GM12878 (cell line): ENCODE measurements around the gene INPP4B. TPM values are rescaled to one million over a fixed set of nuclear protein-coding genes. Genes with fewer than 3 reads are reported as not detected.

Source experiments
- ATAC-seq: fragments of 200-7000 bp; cut with Tn5 transposase; 3 replicates; pipeline ENCODE4 v1.9.1; 2020; ENCODE audit warnings: mild to moderate bottlenecking, moderate library complexity
- BruUV-seq: library from RNA; stranded (reverse); fragments of 400-500 nt; replicated peaks from 2 replicates; lab custom pipeline; 2021; lab: Mats Ljungman, UMichigan
- CTCF ChIA-PET: fragments of 300-600 bp; sonication (Branson Sonifier 250); formaldehyde crosslinking; extraction: SDS; loops from one replicate; lab custom pipeline; 2021; ENCODE audit warnings: inconsistent platforms; lab: Yijun Ruan, JAX
- POLR2A ChIA-PET: fragments of 350-600 bp; formaldehyde crosslinking; extraction: SDS; loops from one replicate; lab custom pipeline; 2021; ENCODE audit warnings: inconsistent platforms; lab: Charles Lee
- RAD21 ChIA-PET: fragments of 300-600 bp; sonication (Branson Sonifier 250); formaldehyde crosslinking; loops from one replicate; lab custom pipeline; 2023; ENCODE audit warnings: antibody characterized with exemption; ENCODE audit not compliant: unreplicated experiment; lab: Charles Lee
- SMC1A ChIA-PET: fragments of 300-600 bp; sonication (Branson Sonifier 250); formaldehyde crosslinking; loops from one replicate; lab custom pipeline; 2023; ENCODE audit not compliant: unreplicated experiment, uncharacterized antibody; lab: Charles Lee
- DNase-seq: peaks from one replicate; pipeline ENCODE4 v3.0.0-alpha.2; 2011; ENCODE audit warnings: low read depth, low spot score
- FAIRE-seq: peaks from 3 replicates; lab custom pipeline; 2011; peaks lifted over from hg19 to GRCh38; lab: Jason Lieb, UNC
- H2AFZ ChIP-seq: 2 replicates; pipeline ENCODE4 v1.6.0; 2011; ENCODE audit warnings: low read depth, low read length, control low read depth; ENCODE audit not compliant: control insufficient read depth
- H3K27ac ChIP-seq: 2 replicates; pipeline ENCODE4 v1.5.1; 2011; ENCODE audit warnings: control low read depth; ENCODE audit not compliant: control insufficient read depth, insufficient read depth
- H3K27me3 ChIP-seq, 2 experiments: replicated peaks in 1 of 2; 2 replicates each; pipeline versions ENCODE4 v1.6.0 to v1.6.1; 2011; ENCODE audit warnings: low read length in 1 of 2; ENCODE audit not compliant: control insufficient read depth in 2 of 2, insufficient read depth in 2 of 2
- H3K36me3 ChIP-seq, 2 experiments: 2 replicates each; pipeline ENCODE4 v1.5.1; 2011; ENCODE audit warnings: low read length in 1 of 2; ENCODE audit not compliant: control insufficient read depth in 2 of 2, insufficient read depth in 2 of 2
- H3K4me1 ChIP-seq: 2 replicates; pipeline ENCODE4 v1.6.1; 2011; ENCODE audit warnings: mild to moderate bottlenecking, low read length, moderate library complexity, mixed read lengths; ENCODE audit not compliant: control insufficient read depth, insufficient read depth
- H3K4me2 ChIP-seq: 2 replicates; pipeline ENCODE4 v1.6.0; 2011; ENCODE audit warnings: control low read depth; ENCODE audit not compliant: control insufficient read depth, insufficient read depth
- H3K4me3 ChIP-seq: fragments of 200-600 bp; sonication (generic); 2 replicates; pipeline ENCODE4 v1.5.1; 2016
- H3K79me2 ChIP-seq: 2 replicates; pipeline ENCODE4 v1.6.0; 2011; ENCODE audit warnings: low read length; ENCODE audit not compliant: control insufficient read depth, insufficient read depth
- H3K9ac ChIP-seq: 2 replicates; pipeline ENCODE4 v1.8.0; 2011; ENCODE audit warnings: low read length, control low read depth, mixed read lengths; ENCODE audit not compliant: control insufficient read depth, insufficient read depth
- H3K9me3 ChIP-seq: replicated peaks from 3 replicates; pipeline ENCODE4 v1.5.1; 2011; ENCODE audit warnings: mild to moderate bottlenecking, low read length; ENCODE audit not compliant: control insufficient read depth, insufficient read depth
- H4K20me1 ChIP-seq: 2 replicates; pipeline ENCODE4 v1.6.0; 2011; ENCODE audit not compliant: control insufficient read depth, insufficient read depth
- BCLAF1 ChIP-seq: fragments of 450-650 bp; IDR thresholded peaks from 2 replicates; pipeline ENCODE4 v1.6.1; 2017; ENCODE audit warnings: antibody characterized with exemption, mild to moderate bottlenecking, moderate library complexity
- EED ChIP-seq: sonication (generic); IDR thresholded peaks from 2 replicates; pipeline ENCODE4 v1.6.1; 2016; ENCODE audit warnings: antibody characterized with exemption, low read depth
- IRF5 ChIP-seq: fragments of 450-650 bp; IDR thresholded peaks from 2 replicates; pipeline ENCODE4 v1.6.1; 2017; ENCODE audit warnings: borderline replicate concordance
- NFIC ChIP-seq: IDR thresholded peaks from 2 replicates; pipeline ENCODE4 v1.6.1; 2012; ENCODE audit warnings: low read depth, mild to moderate bottlenecking, inconsistent platforms, low read length, moderate library complexity
- NFXL1 ChIP-seq: fragments of 450-650 bp; IDR thresholded peaks from 2 replicates; pipeline ENCODE4 v1.6.1; 2017; ENCODE audit warnings: antibody characterized with exemption, mild to moderate bottlenecking, borderline replicate concordance
- NFYA ChIP-seq: IDR thresholded peaks from 2 replicates; pipeline ENCODE4 v1.6.1; 2011; ENCODE audit warnings: low read depth, mild to moderate bottlenecking, low read length, improper control_type of control experiment, borderline replicate concordance
- NRF1 ChIP-seq: conservative IDR thresholded peaks from 2 replicates; pipeline ENCODE4 v1.6.1; 2011; ENCODE audit warnings: mild to moderate bottlenecking, low read depth, low read length, improper control_type of control experiment
- RCOR1 ChIP-seq: conservative IDR thresholded peaks from 2 replicates; pipeline ENCODE4 v1.6.1; 2012; ENCODE audit warnings: low read depth, low read length, improper control_type of control experiment
- RELB ChIP-seq: fragments of 450-650 bp; IDR thresholded peaks from 2 replicates; pipeline ENCODE4 v1.6.1; 2017; ENCODE audit warnings: low read depth, mild to moderate bottlenecking, moderate library complexity
- SUZ12 ChIP-seq: fragments of 200-600 bp; sonication (generic); IDR thresholded peaks from one replicate; pipeline ENCODE4 v1.6.1; 2018; ENCODE audit warnings: antibody characterized with exemption, mild to moderate bottlenecking; ENCODE audit not compliant: unreplicated experiment
- ZNF622 ChIP-seq: fragments of 450-650 bp; IDR thresholded peaks from 2 replicates; pipeline ENCODE4 v1.6.1; 2017; ENCODE audit warnings: mild to moderate bottlenecking, inconsistent platforms
- WGBS: methylation state at CpG from one replicate; pipeline ENCODE4 v1.1.6; 2016; ENCODE audit warnings: low lambda C conversion rate; ENCODE audit not compliant: insufficient replicate concordance, insufficient coverage; ENCODE audit errors: missing lambda C conversion rate; 5-methylcytosine and 5-hydroxymethylcytosine counted together
- in situ Hi-C: fragments of 300-500 bp; cut with MboI; formaldehyde crosslinking; loops from 9 replicates; pipeline ENCODE4 v1.14.3; 2018; ENCODE audit warnings: mixed read lengths
- intact Hi-C: fragments of 100-400 bp; cut with micrococcal nuclease; formaldehyde crosslinking; loops from one replicate; pipeline ENCODE4 v1.14.2; 2022; ENCODE audit not compliant: unreplicated experiment
- polyA plus RNA-seq, 11 experiments: library from polyadenylated mRNA; depleted of rRNA in 4 of 11; unstranded in 6 of 11; stranded (reverse) in 5 of 11; fragments of >200 nt; fragmentation: Nextera tagmentation in 4 of 11; fragmentation: Illumina TruSeq in 1 of 11; extraction: Ambion mirVana in 4 of 11; extraction: Trizol in 1 of 11; gene quantifications; 1 replicate in 1 of 11; 2 replicates in 10 of 11; pipeline versions ENCODE4 v1.2.1 to v1.2.3, GENCODE V29; 2011 to 2016; ENCODE audit warnings: inconsistent platforms in 2 of 11, missing spikeins in 2 of 11, low read depth in 1 of 11
- total RNA-seq, 4 experiments: library from RNA; depleted of rRNA in 3 of 4; stranded (reverse); fragments of >200 nt in 3 of 4; fragmentation: Illumina TruSeq in 1 of 4; extraction: Trizol in 1 of 4; gene quantifications; 2 replicates each; pipeline versions ENCODE4 v1.2.1 to v1.2.3, GENCODE V29; 2013 to 2021

The INPP4B gene
- total and polyA plus RNA-seq, 10 of the 15 experiments (the other 5 are each of a cell fraction or from before 2014, with no cell fraction given): 0.53 to 11.2 (median 0.95) TPM

GRCh38 chr4:142882159-142882558, 36.1 kb upstream of the INPP4B start:
- DNase-seq: no peak
- H3K27me3 ChIP-seq: no peaks in the 10 kb centered on the region
- POLR2A ChIA-PET: no interaction called here
- no peak for ATAC-seq
- in situ Hi-C loops (no loop called here), intact Hi-C loops (loop anchor here (2.0 to 10.0 kb wide), 2 partner anchors 143 to 603 kb away; no protein-coding TSS in a partner anchor)
- RAD21 ChIA-PET: interaction anchor here (2.4 kb wide), 1 partner anchor 143 kb away, joined by 6 read pairs; no protein-coding TSS in a partner anchor
- H3K4me3 ChIP-seq: no peak overlapping the region
- no peak for FAIRE-seq
- H3K9ac ChIP-seq: no peak overlapping the region
- TF ChIP-seq NFXL1: no peak
- TF ChIP-seq RCOR1: no peak
- SMC1A ChIA-PET: interaction anchor here (0.6 to 3.1 kb wide), 4 partner anchors 34 to 383 kb away, joined by 3 to 14 read pairs (median 3); no protein-coding TSS in a partner anchor
- no peaks in the 10 kb centered on the region for H3K9me3 ChIP-seq
- CTCF ChIA-PET: interaction anchor here (1.0 to 3.4 kb wide), 3 partner anchors 144 to 601 kb away, joined by 3 to 24 read pairs (median 4); no protein-coding TSS in a partner anchor
- WGBS: 27% methylated on average over 5 of the region's 5 CpGs
- BruUV-seq: no TSS peak
- H3K79me2 ChIP-seq: no peaks in the 10 kb centered on the region
- H4K20me1 ChIP-seq: no peaks in the 10 kb centered on the region
- H3K36me3 ChIP-seq: no peaks in the 10 kb centered on the region
- H3K27ac ChIP-seq: no peak overlapping the region
- H2AFZ ChIP-seq: no peak overlapping the region
- H3K4me2 ChIP-seq: no peak overlapping the region
- no peaks in the 10 kb centered on the region for H3K4me1 ChIP-seq

GRCh38 chr4:142881331-142881730, 35.2 kb upstream of the INPP4B start:
- Histone ChIP-seq H4K20me1 (no peaks in the 10 kb centered on the region), H3K9ac (no peak overlapping the region), H3K4me3 (no peak overlapping the region), H3K9me3 (no peaks in the 10 kb centered on the region), H3K27ac (no peak overlapping the region), H3K79me2 (no peaks in the 10 kb centered on the region), H3K4me1 (no peaks in the 10 kb centered on the region), H2AFZ (no peak overlapping the region), H3K27me3 (no peaks in the 10 kb centered on the region), H3K36me3 (no peaks in the 10 kb centered on the region), H3K4me2 (no peak overlapping the region)
- DNase-seq (no peak), FAIRE-seq (no peak), ATAC-seq (no peak)
- no TSS peak for BruUV-seq
- ChIA-PET POLR2A (no interaction called here), SMC1A (interaction anchor here (0.6 to 3.1 kb wide), 3 partner anchors 33 to 144 kb away, joined by 3 to 14 read pairs (median 3); no protein-coding TSS in a partner anchor), CTCF (interaction anchor here (1.0 to 3.4 kb wide), 2 partner anchors 145 to 492 kb away, joined by 3 to 24 read pairs; no protein-coding TSS in a partner anchor), RAD21 (interaction anchor here (0.8 kb wide), 1 partner anchor 1726 kb away, joined by 3 read pairs; no protein-coding TSS in a partner anchor)
- in situ Hi-C loops (no loop called here), intact Hi-C loops (loop anchor here (10.0 kb wide), 1 partner anchor 603 kb away; no protein-coding TSS in a partner anchor)
- 38% methylated on average over 2 of the region's 2 CpGs for WGBS
- TF ChIP-seq EED: no peak
- no peak for TF ChIP-seq IRF5
- no peak for TF ChIP-seq NFIC
- no peak for TF ChIP-seq SUZ12
- TF ChIP-seq RELB: no peak
- no peak for TF ChIP-seq NRF1
- TF ChIP-seq BCLAF1: no peak
- no peak for TF ChIP-seq NFYA
- TF ChIP-seq ZNF622: no peak
